ENCODE measurements around the gene RNU6-9.

The RNU6-9 gene

GRCh38 chr19:919199-920050, 26.1 kb downstream of the RNU6-9 start:
- no peak for DNase-seq

DNA sequence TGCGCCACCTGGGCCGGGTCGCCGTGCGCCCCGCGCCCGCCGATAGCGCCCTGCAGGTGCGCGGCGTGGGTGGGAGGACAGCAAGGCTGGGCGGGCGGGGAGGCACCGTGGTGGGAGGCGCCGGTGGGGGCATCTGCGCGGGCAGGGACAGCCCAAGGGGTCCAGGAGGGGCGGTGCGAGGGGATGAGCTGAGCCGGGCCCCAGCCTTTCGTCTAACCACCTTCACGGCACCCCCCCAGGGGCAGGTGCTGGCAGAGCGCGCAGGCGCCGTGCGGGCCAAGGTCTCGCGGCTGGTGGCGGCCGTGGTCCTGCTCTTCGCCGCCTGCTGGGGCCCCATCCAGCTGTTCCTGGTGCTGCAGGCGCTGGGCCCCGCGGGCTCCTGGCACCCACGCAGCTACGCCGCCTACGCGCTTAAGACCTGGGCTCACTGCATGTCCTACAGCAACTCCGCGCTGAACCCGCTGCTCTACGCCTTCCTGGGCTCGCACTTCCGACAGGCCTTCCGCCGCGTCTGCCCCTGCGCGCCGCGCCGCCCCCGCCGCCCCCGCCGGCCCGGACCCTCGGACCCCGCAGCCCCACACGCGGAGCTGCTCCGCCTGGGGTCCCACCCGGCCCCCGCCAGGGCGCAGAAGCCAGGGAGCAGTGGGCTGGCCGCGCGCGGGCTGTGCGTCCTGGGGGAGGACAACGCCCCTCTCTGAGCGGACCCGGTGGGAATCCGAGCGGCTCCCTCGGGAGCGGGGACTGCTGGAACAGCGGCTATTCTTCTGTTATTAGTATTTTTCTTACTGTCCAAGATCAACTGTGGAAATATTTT, 27.0 kb downstream of the RNU6-9 start:
- DNase-seq = no peak

- DNase-seq = no peak
These were observed 31.3 kb downstream of the RNU6-9 start for GRCh38 chr19:924553-925086.

DNA sequence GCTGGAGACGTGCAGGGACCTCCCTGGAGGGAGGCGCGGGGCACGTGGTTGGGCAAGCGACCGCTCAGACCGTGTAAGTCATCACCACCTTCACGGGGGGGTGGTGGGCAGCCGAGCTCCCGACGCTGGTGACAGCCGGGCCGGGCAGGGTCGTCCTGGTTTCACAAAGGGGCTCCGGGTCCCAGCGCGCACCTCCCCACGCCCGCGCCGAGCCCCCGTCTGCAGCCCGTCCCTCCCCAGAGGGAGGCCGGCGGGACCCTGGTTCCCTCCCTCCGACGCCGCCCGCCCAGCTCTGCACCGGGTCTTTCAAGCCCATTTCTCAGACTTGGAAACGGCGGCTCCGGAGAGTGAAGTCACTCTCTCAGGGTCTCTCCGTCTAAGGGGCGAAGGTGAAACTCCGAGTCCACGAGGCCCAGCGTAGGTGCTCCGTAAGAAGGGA, 31.8 kb downstream of the RNU6-9 start:
- no peak for DNase-seq

DNA sequence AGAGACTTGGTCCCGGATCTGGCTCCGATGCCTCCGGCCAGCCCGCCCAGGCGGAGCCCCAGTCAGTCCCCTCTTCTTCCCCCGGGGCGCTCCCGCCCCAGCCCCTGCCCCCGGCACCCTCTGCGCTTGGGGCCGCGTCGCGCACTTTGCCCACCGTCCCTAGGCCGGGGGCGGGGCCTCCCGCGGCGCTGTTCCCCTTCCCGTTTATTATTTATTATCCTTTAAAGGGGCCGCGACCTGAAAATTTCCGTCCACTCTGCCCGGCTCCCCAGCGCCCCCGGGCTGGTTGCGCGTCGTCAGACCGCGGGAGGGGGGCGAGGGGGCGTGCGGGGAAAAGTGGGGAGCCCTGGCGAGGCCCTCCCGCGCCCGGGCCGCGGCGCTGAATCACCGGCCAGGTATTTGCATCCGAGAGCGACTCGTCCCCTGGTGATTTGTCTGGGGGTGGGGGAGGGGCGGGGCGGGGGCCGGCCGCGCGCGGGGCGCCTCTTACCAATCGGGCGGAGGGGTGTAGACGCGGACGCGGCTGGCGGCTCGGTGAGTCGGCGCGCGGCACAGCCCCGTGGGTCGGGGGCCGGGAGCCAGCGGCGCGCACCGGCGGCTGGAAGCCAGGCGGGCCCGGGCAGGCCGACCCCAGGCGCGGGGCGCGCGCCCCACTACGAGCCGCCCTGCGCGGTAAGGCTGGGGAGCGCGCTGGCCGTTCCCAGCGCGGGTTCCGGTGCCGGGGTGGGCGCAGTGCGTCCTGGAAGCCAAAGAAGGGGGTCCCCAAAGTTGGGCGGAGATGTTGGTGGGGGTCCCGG, 32.4 kb downstream of the RNU6-9 start, which contains the start of gene ARID3A:
TSS of gene ARID3A (plus strand) at position 510 of the 797 bp plus-strand sequence. CDS start 3,494 bp downstream, outside the sequence.
- DNase-seq = peak; percentile 85

GRCh38 chr19:926323-926588, 33.0 kb downstream of the RNU6-9 start:
- no peak for DNase-seq

- DNase-seq = peak; percentile 35
These were observed 33.5 kb downstream of the RNU6-9 start for GRCh38 chr19:926589-927350.

- DNase-seq = no peak
These were observed 34.1 kb downstream of the RNU6-9 start for GRCh38 chr19:927351-927779.

GRCh38 chr19:927780-928401, 34.6 kb downstream of the RNU6-9 start:
- no peak for DNase-seq

DNA sequence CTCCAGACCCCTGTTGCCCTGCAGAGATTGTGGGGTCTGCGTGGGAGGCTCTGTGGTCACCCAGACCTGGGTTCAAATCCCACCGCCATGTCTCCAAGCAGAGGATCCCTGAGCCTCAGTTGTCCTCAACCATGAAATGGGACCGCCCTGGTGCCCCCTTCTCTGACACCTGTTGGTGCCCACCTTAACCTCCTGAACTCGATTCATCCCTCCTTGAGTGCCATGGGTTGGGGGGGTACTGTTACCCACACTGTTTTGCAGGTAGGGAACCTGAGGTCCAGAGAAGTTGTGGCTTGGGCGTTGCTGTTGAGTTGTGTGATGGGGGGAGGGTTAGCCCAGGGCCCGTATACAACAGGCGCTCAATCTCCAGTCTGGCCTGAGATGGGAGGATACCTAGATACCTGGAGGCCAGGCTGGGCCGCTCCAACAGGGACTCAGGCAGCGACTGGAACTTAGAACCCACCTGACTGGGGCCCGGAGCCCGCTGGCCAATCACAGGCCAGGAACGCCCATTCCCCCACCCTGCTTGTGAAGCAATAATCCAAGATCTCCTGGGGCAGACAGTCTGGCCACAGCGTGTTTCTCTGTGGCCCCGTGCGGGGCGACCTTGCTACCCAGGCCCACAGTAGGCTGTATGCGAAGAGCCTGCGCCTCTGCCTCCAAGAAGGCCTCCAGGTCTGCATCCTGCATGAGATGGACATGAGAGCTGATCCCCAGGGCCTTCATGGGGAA, 35.4 kb downstream of the RNU6-9 start:
- DNase-seq = no peak

DNA sequence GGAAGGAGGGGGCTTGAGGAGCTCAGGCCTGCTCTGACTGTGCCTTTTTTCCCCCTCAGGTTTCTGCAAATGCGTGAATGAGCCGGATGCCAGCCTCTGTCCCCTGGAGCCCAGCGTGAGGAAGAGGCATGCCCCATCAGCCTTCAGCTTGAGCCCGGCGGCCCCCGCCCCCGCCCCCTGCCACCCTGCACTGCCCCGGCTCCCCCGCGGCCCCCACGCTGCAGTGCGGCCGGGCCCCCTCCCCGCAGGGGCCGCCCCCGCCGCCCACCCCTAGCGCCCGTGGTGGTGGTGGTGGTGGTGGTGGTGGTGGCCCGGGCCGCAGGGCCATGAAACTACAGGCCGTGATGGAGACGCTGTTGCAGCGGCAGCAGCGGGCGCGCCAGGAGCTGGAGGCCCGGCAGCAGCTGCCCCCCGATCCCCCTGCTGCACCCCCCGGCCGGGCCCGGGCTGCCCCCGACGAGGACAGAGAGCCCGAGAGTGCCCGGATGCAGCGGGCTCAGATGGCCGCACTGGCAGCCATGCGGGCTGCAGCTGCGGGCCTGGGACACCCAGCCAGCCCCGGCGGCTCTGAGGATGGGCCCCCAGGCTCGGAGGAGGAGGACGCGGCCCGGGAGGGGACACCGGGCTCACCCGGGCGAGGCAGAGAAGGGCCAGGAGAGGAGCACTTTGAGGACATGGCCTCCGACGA, 36.1 kb downstream of the RNU6-9 start:
- DNase-seq = no peak

GRCh38 chr19:929891-930258, 36.6 kb downstream of the RNU6-9 start:
- no peak for DNase-seq

DNA sequence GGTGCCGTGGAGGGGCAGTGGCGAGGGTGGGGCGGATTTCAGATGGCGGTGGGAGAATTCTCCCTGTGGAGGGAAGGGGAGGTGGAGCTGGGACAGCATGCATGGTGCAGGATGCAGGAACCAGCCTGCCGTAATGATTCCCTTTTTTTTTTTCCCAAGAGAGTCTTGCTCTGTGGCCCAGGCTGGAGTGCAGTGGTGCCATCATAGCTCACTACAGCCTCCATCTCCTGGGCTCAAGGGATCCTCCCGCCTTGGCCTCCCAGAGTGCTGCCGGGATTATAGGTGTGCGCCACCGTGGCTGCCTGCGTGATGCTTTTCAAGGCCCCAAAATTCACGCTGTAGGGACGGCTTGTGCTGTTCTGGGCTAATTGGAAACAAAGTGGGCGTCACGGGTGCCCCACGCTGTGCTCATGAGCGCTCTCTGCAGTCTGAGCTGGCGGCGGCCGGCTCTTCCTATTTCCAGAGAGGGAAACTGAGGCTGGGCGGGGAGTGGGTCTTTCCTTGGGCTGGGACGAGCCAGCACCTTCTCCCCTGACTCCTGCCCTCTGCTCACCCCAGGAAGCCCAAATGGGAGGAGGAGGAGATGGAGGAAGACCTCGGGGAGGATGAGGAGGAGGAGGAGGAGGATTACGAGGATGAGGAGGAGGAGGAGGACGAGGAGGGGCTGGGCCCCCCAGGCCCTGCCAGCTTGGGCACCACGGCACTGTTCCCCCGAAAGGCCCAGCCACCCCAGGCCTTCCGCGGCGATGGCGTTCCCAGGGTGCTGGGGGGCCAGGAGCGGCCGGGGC, 38.8 kb downstream of the RNU6-9 start:
- no peak for DNase-seq

- peak; percentile 69 for DNase-seq
These were observed 39.6 kb downstream of the RNU6-9 start for GRCh38 chr19:932648-933552.

DNA sequence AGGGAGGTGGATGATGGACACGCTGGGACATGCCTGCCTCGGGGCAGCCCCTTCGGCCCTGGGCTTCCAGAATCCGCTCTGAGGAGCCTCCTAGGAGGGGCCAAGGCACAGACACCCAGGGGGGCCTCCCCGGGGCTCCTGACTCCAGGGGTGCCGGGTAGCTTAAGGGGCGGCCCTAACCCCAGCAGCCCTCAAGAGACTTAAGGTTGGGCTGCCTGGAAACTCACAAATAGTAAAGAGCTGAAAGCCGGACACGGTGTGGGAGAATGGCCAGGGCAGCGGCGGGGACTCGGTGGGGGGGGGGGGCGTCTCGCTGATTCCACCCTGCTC, 40.2 kb downstream of the RNU6-9 start:
- DNase-seq = no peak

- DNase-seq = no peak
These were observed 41.0 kb downstream of the RNU6-9 start for GRCh38 chr19:934197-934840.

GRCh38 chr19:934865-935479, 41.7 kb downstream of the RNU6-9 start:
- DNase-seq = no peak

All from fibroblast of skin of scalp (primary cell).